NT2/D1 (cell line): ENCODE data around the gene TNFRSF8.

Experiments used
- SUZ12 ChIP-seq: IDR thresholded peaks from 2 replicates; pipeline ENCODE4 v1.6.1; 2011; ENCODE audit not compliant: insufficient read length, insufficient read depth; ENCODE audit errors: extremely low read depth
- YY1 ChIP-seq: IDR thresholded peaks from 2 replicates; pipeline ENCODE4 v1.6.1; 2011; ENCODE audit not compliant: insufficient read length, insufficient read depth
- ZNF274 ChIP-seq: IDR thresholded peaks from 2 replicates; pipeline ENCODE4 v1.6.1; 2011; ENCODE audit warnings: mild to moderate bottlenecking, low read depth, low read length

GRCh38 chr1:12032161-12032621 is 30.9 kb upstream of the TNFRSF8 start:
- no peak for TF ChIP-seq ZNF274
- no peak for TF ChIP-seq SUZ12
- no peak for TF ChIP-seq YY1
